MM.1S (cell line): ENCODE data around the gene ATG2B.

Source experiments
- EZH2 ChIP-seq: fragments of 300-600 bp; sonication (generic); optimal IDR thresholded peaks from 2 replicates; pipeline ENCODE3; 2017; ENCODE audit warnings: low read depth, mild to moderate bottlenecking, antibody characterized with exemption, low read length, mixed read lengths
- TF ChIP-seq, protein P1 (sequence below): fragments of 300-600 bp; sonication (generic); IDR thresholded peaks from 2 replicates; pipeline ENCODE4 v1.5.1; 2016; ENCODE audit warnings: antibody characterized with exemption, low read length, mixed read lengths

- TF ChIP-seq EZH2 = no peak
- TF ChIP-seq, protein P1, sequence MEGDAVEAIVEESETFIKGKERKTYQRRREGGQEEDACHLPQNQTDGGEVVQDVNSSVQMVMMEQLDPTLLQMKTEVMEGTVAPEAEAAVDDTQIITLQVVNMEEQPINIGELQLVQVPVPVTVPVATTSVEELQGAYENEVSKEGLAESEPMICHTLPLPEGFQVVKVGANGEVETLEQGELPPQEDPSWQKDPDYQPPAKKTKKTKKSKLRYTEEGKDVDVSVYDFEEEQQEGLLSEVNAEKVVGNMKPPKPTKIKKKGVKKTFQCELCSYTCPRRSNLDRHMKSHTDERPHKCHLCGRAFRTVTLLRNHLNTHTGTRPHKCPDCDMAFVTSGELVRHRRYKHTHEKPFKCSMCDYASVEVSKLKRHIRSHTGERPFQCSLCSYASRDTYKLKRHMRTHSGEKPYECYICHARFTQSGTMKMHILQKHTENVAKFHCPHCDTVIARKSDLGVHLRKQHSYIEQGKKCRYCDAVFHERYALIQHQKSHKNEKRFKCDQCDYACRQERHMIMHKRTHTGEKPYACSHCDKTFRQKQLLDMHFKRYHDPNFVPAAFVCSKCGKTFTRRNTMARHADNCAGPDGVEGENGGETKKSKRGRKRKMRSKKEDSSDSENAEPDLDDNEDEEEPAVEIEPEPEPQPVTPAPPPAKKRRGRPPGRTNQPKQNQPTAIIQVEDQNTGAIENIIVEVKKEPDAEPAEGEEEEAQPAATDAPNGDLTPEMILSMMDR = no peak
These were observed 108.5 kb downstream of the ATG2B start for GRCh38 chr14:96254687-96255086.
